ENCODE measurements around the gene PDE11A.
"Not testable (repeated sequence)": the region's sequence is repeated elsewhere in the genome, so short reads cannot be mapped to it uniquely, and the experiment has no call there.

Gene PDE11A

DNA sequence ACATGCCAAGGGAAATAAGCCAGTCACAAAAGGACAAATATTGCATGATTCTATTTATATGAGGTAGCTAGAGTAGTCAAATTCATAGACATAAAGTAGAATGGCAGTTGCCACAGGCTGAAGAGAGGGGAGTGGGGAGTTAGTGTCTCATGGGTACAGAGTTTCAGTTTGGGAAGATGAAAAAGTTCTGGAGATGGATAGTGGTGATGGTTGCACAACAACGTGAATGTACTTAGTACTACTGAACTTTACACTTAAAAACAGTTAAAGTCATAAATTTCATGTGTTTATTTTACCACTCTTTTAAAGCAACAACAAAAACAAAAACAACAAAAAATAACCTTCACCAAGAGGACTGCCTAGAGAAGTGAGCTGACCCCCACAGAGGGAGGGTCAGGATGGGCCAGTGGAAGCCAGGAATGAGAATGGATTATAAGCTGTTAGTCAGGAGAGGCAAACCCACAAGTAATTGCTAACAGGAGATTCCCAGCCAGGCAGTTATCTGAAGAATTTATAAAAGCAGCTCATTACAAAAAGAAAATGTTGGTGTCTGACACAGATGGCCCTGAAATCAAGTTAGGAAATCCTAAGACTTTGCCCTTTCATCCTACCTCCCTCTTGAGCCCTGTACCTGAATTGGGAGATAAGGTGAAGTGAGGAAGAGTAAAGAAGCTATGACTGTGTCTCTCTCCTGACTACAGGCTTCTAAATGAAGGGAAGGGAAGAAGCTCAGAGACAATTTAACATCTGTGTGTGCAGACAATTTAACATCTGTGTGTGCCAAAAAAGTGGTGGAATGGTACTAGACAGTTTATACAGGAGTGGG lies 263.4 kb downstream of the PDE11A start:
- TF ChIP-seq, protein P1, sequence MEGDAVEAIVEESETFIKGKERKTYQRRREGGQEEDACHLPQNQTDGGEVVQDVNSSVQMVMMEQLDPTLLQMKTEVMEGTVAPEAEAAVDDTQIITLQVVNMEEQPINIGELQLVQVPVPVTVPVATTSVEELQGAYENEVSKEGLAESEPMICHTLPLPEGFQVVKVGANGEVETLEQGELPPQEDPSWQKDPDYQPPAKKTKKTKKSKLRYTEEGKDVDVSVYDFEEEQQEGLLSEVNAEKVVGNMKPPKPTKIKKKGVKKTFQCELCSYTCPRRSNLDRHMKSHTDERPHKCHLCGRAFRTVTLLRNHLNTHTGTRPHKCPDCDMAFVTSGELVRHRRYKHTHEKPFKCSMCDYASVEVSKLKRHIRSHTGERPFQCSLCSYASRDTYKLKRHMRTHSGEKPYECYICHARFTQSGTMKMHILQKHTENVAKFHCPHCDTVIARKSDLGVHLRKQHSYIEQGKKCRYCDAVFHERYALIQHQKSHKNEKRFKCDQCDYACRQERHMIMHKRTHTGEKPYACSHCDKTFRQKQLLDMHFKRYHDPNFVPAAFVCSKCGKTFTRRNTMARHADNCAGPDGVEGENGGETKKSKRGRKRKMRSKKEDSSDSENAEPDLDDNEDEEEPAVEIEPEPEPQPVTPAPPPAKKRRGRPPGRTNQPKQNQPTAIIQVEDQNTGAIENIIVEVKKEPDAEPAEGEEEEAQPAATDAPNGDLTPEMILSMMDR (conservative IDR thresholded peaks at IDR 0.05; ENCODE audit: low read length): no peak
- peak; percentile 75 for DNase-seq (ENCODE audit: low read depth)

DNA sequence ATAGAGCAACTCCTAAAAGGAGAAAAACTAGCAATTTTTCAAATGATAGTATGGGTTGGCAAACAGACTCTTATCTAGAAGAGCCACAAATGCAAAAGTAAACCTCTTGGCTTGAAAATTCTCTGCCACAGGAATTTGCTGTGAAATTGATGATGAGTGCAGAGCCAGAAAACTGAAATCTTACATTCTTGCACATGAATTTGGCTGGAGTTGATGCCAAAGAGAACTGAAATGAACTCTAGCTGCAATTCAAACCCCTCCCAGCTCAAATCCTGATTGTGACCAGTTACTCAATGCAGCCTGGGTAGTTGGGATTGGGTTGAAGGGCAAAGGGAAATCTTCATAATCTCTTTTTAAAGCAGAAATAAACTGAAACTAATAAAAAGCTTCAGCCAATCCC lies 266.6 kb downstream of the PDE11A start:
- TF ChIP-seq, protein P1 (conservative IDR thresholded peaks at IDR 0.05; ENCODE audit: low read length): no peak
- DNase-seq (ENCODE audit: low read depth): peak; percentile 90
- no peak overlapping the region for H3K4me3 ChIP-seq (ENCODE audit: low read length)

More for the DNA sequence above, 263.4 kb downstream of the PDE11A start:
- H3K4me3 ChIP-seq (ENCODE audit: low read length): no peak overlapping the region

DNA sequence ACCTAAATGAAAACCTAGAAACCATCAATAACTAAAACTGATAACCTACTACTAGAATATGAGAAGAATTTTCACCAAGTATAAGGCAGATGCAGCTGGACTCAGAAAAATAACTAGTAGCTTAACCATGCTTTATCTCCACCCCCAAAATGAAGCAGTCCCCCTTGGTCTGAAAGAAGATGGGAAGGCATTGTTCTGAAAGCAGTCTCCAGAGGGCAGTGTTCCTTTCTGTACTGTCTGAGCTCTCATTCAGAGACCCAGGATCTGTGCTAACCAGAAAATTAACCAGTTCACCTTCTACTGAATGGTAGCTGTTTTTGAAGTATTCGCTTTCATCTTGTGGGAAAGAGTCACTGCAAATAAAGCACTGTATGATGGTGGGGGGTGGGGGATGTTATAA lies 273.0 kb downstream of the PDE11A start:
- DNase-seq (ENCODE audit: low read depth): peak; percentile 40
- H3K4me3 ChIP-seq (ENCODE audit: low read length): no peak overlapping the region

DNA sequence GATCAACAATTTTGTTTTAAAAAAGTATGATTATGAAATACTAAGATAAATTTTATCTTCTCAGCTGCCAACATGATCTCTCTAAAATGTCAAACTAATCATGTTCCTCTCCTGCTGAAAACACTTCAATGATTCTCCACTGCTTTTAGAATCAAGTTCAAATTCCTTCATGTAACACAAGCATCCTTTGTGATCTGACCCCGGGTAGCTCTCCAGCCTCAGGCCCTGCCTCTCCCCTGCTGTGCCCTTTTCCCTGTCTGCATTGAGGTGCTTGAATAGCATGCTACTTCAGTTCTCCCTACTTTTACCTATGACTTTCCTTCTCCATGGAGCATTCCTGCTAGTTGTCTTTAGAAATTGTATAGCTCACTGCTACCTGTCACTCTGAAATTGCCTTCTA lies 274.8 kb downstream of the PDE11A start:
- TF ChIP-seq, protein P1 (conservative IDR thresholded peaks at IDR 0.05; ENCODE audit: low read length): no peak
- no peak overlapping the region for H3K4me3 ChIP-seq (ENCODE audit: low read length)
- DNase-seq (ENCODE audit: low read depth): no peak

More for the DNA sequence above, 273.0 kb downstream of the PDE11A start:
- TF ChIP-seq, protein P1 (conservative IDR thresholded peaks at IDR 0.05; ENCODE audit: low read length): peak; percentile 77

DNA sequence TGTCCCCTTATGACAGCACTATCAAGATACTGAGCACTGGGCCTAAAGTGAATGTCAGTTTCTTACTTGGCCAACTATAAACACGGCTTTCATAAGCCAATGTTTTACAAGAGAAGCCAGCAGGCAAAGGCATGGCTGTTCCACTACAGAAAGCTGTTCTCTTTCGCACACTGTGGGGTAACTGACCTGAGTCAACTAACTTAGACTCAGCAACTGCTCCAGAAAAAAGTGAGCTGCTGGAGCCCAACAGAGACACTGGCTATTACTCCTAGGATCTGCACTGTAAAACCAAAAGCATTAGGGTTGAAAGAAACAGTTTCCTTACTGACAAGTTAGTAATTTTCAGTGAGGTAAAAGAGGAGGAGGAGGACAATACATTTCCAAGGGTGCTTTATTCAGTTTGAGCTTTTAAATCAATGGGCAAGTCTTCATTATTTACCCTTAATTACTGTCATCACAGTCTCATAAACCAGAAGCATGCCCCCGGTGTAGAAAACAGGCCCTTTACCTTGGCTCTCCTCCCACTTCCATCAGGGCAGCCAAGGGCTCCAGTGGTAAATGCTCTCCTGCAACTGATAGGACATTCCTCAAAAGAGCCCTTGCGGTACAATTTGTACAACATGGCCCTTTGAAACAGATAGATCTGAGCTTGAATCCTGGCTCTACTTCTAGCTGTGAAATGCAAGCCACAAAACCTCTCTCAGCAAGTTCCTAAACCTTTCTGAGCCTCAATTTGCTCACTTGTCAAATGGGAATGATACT lies 275.7 kb downstream of the PDE11A start:
- TF ChIP-seq, protein P1 (conservative IDR thresholded peaks at IDR 0.05; ENCODE audit: low read length): no peak
- no peak overlapping the region for H3K4me3 ChIP-seq (ENCODE audit: low read length)
- DNase-seq (ENCODE audit: low read depth): no peak

DNA sequence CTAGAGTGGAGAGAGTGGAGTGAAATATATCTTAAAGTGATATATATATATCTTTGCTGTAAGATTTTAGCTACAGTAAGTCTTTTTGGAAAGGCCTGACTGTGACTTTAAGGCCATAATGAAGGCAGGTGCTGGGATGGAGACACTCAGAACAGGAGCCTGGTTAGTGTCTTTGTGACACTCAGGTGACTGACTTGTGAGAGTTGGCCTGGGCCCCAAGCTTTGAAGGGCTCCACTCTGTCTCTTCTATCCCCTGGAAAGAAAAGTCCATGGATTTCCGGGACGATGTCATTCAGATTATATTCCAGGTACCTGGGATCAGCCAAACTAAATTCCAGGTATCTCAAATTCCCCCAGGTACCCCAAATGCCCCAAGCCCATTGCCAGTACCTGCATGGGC lies 276.6 kb downstream of the PDE11A start:
- no peak for DNase-seq (ENCODE audit: low read depth)
- H3K4me3 ChIP-seq (ENCODE audit: low read length): no peak overlapping the region
- TF ChIP-seq, protein P1 (conservative IDR thresholded peaks at IDR 0.05; ENCODE audit: low read length): no peak

DNA sequence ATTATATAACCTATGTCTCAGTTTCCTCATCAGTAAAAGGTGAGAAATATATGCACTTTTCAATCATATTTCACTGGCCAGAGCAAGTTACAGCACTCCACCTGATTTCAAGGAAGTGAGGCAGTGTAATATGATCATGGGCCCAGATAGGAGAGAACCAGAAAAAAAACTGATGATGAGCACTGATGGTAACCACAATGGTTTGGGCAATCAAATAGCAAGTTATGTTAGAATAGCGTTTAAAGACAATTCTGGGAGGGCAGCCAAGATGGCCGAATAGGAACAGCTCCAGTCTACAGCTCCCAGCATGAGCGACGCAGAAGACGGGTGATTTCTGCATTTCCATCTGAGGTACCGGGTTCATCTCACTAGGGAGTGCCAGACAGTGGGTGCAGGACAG lies 287.4 kb downstream of the PDE11A start:
- not testable (repeated sequence) for H3K4me3 ChIP-seq (ENCODE audit: low read length)
- peak; percentile 68 for DNase-seq (ENCODE audit: low read depth)

Measured in AG10803 (cell line).